ENCODE data around the gene TXNRD1.

- TF ChIP-seq CTCF (IDR thresholded peaks at IDR 0.05; ENCODE audit: low read depth, low read length, poor library complexity, severe bottlenecking) (no peak), EZH2phosphoT487 (IDR thresholded peaks at IDR 0.05; ENCODE audit: borderline replicate concordance, low read length) (no peak)
Observed at GRCh38 chr12:104296718-104297117, 81.1 kb downstream of the TXNRD1 start.

Measured in DOHH2 (cell line).